Adrenal gland (tissue), 12 donors: ENCODE results near the gene KLK8. TPM values are rescaled to one million over a fixed set of nuclear protein-coding genes. Genes with fewer than 3 reads are reported as not detected.

ENCODE experiments used
- DNase-seq, 7 donors: peaks; one replicate each; pipeline ENCODE4 v3.0.0-alpha.2; 2019 to 2020
- H3K27ac ChIP-seq, 5 donors: fragments of 200-600 bp; sonication (generic) in 4 of 5; 1 replicate in 3 of 5; 2 replicates in 2 of 5; pipeline versions ENCODE4 v1.5.1 to v1.8.0; 2016 to 2020; ENCODE audit warnings: mild to moderate bottlenecking in 1 of 5
- H3K27me3 ChIP-seq: fragments of 200-600 bp; 2 replicates; pipeline ENCODE4 v1.8.0; 2021
- H3K36me3 ChIP-seq, 2 donors: fragments of 200-600 bp; replicated peaks in 1 of 2; 1 replicate in 1 of 2; 2 replicates in 1 of 2; pipeline versions ENCODE4 v1.5.1 to v1.8.0; 2018 to 2022
- H3K4me1 ChIP-seq, 2 donors: fragments of 200-600 bp; replicated peaks in 1 of 2; 1 replicate in 1 of 2; 2 replicates in 1 of 2; pipeline versions ENCODE4 v1.5.1 to v1.8.0; 2018 to 2021
- H3K4me3 ChIP-seq, 4 donors: fragments of 200-600 bp; sonication (generic) in 3 of 4; one replicate each; pipeline ENCODE4 v1.5.1; 2016 to 2018
- H3K9me3 ChIP-seq, 3 donors: fragments of 200-600 bp; sonication (generic) in 1 of 3; replicated peaks in 1 of 3; 1 replicate in 2 of 3; 2 replicates in 1 of 3; pipeline versions ENCODE4 v1.5.1 to v1.8.0; 2016 to 2021
- POLR2A ChIP-seq, 2 donors: fragments of 450-650 bp; IDR thresholded peaks; one replicate each; pipeline ENCODE4 v1.6.1; 2017; ENCODE audit warnings: antibody characterized with exemption in 2 of 2, mild to moderate bottlenecking in 2 of 2, moderate library complexity in 1 of 2
- WGBS, 4 donors: extraction: QIAGEN DNeasy Blood & Tissue Kit in 2 of 4; methylation state at CpG; one replicate each; pipeline versions ENCODE4 v1.1.5 to v1.1.7; 2013 to 2017; 5-methylcytosine and 5-hydroxymethylcytosine counted together
- intact Hi-C, 2 donors: fragments of 100-400 bp; cut with DNase I; formaldehyde crosslinking; loops; one replicate each; pipeline versions ENCODE4 v1.14.1 to v1.15.0; 2022 to 2023
- polyA plus RNA-seq, 3 donors: library from polyadenylated mRNA; stranded (reverse); fragments of 200-250 nt in 2 of 3; fragments of 350-450 nt in 1 of 3; fragmentation: Illumina TruSeq in 1 of 3; extraction: RNeasy Lipid Tissue Mini Kit (QIAGEN cat#74804) in 1 of 3; gene quantifications; one replicate each; pipeline ENCODE4 v1.2.3, GENCODE V29; 2013 to 2014
- total RNA-seq, 9 donors: library from RNA; depleted of rRNA in 4 of 9; stranded (reverse); fragments of >200 nt in 4 of 9; fragments of 120-200 nt in 1 of 9; fragmentation: NEBNext Ultra II Directional in 1 of 9; extraction: Animal tissue kit (Norgen Biotek cat#: 25700) in 1 of 9; gene quantifications; one replicate each; pipeline versions ENCODE4 v1.1.0 to v1.2.4, GENCODE V29; 2013 to 2023
- TF ChIP-seq, protein P1 (sequence below), 6 experiments: fragments of 450-650 bp in 4 of 6; fragments of 200-600 bp in 2 of 6; sonication (generic) in 1 of 6; IDR thresholded peaks; 1 replicate in 5 of 6; 2 replicates in 1 of 6; pipeline versions ENCODE4 v1.5.1 to v1.8.0; 2016 to 2021; ENCODE audit warnings: antibody characterized with exemption in 6 of 6, mild to moderate bottlenecking in 2 of 6, moderate library complexity in 1 of 6
- donor health status: healthy with polysubstance abuse.
- donor health status: Bipolar disorder and iron deficiency.
- donor health status: DM: yes; HTN: yes; CAD: no.
- donor health status: DM: no; HTN: no; CAD: no.
- donor health status: DM: no; HTN: no; CAD: no.
- donor health status: DM: yes; HTN: yes; CAD: no.

Gene KLK8
- total and polyA plus RNA-seq, 12 donors = 0.34 to 0.80 (median 0.39) TPM; not detected in 9

DNA sequence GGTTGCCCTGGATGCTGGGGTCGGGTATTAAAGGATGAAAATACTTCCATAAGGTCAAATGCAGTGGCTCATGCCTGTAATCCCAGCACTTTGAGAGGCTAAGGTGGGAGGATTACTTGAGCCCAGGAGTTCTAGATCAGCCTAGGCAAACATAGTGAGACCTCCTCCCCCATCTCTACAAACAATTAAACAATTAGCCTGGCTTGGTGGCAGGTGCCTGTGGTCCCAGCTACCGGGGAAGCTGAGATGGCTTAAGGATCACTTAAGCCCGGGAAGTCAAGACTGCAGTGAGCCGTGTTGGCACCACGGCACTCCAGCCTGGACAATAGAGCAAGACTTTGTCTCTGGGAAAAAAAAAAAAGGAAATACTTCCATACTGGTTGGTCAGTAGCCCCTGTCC, 23.5 kb upstream of the KLK8 start:
- no peak for TF ChIP-seq POLR2A (IDR thresholded peaks at IDR 0.05)
- TF ChIP-seq, protein P1, sequence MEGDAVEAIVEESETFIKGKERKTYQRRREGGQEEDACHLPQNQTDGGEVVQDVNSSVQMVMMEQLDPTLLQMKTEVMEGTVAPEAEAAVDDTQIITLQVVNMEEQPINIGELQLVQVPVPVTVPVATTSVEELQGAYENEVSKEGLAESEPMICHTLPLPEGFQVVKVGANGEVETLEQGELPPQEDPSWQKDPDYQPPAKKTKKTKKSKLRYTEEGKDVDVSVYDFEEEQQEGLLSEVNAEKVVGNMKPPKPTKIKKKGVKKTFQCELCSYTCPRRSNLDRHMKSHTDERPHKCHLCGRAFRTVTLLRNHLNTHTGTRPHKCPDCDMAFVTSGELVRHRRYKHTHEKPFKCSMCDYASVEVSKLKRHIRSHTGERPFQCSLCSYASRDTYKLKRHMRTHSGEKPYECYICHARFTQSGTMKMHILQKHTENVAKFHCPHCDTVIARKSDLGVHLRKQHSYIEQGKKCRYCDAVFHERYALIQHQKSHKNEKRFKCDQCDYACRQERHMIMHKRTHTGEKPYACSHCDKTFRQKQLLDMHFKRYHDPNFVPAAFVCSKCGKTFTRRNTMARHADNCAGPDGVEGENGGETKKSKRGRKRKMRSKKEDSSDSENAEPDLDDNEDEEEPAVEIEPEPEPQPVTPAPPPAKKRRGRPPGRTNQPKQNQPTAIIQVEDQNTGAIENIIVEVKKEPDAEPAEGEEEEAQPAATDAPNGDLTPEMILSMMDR (IDR thresholded peaks at IDR 0.05) = no peak
- intact Hi-C loops = loop anchor here in 1 of 2 donors (10.0 kb wide), 1 partner anchor 150 kb away; no protein-coding TSS in a partner anchor
- WGBS, 4 donors = 45 to 72% (median 59%) methylated on average over 5 of the region's 5 CpGs
- Histone ChIP-seq H3K27me3 (peaks cover 12% of the 10 kb centered on the region), H3K36me3 (no peaks in the 10 kb centered on the region), H3K4me1 (no peaks in the 10 kb centered on the region), H3K27ac (no peak overlapping the region), H3K4me3 (no peak overlapping the region), H3K9me3 (no peaks in the 10 kb centered on the region)
- no peak for DNase-seq

DNA sequence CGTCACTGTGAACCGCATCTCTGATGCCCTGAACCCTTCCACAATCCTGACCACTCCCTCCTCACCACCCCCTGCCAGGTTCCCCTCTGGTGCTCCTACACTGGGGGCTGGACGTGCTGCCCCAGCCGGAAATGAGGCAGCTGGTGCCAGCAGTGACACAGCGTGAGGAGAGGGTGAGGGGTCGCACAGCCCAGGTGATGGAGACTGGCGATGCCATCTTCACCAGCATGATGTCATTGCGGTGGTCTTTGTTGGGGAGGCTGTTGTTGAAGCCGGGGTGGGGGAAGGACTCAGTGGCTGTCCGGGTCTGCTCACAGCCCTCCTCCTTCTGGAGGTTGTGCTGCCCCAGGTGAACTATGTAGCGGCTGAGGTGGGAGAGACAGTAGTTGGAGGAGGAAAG, 22.5 kb upstream of the KLK8 start:
- WGBS, 4 donors = 60 to 69% (median 65%) methylated on average over 11 of the region's 11 CpGs
- Histone ChIP-seq H3K4me1 (peaks cover 0 to under 1% of the 10 kb centered on the region in 2 donors), H3K36me3 (no peaks in the 10 kb centered on the region), H3K27me3 (peaks cover 18% of the 10 kb centered on the region), H3K27ac (no peak overlapping the region), H3K4me3 (no peak overlapping the region), H3K9me3 (no peaks in the 10 kb centered on the region)
- TF ChIP-seq, protein P1 (IDR thresholded peaks at IDR 0.05) = no peak
- intact Hi-C loops = loop anchor here in 1 of 2 donors (10.0 kb wide), 1 partner anchor 151 kb away; no protein-coding TSS in a partner anchor
- DNase-seq = no peak

DNA sequence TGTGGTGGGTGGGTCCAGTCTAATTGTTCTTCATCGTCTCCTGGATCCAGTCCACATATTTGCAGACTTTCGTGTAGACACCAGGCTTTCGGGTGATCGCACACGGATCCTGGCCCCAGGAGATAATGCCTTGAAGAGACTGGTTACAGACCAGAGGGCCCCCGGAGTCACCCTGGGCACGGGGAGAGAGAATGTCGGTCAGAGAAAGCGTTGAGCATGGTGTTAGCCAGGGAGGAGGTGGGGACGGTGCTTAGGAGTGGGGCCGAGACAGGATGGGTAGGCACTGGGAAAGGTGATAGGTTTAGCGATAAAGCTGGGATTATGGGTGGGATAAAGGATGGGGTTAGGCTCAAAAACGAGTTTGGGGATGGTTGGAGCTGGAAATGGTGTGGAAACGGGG, 21.1 kb upstream of the KLK8 start:
- intact Hi-C loops = loop anchor here in 1 of 2 donors (10.0 kb wide), 1 partner anchor 152 kb away; no protein-coding TSS in a partner anchor
- no peak for TF ChIP-seq POLR2A (IDR thresholded peaks at IDR 0.05)
- TF ChIP-seq, protein P1 (IDR thresholded peaks at IDR 0.05) = no peak
- Histone ChIP-seq H3K4me3 (no peak overlapping the region), H3K36me3 (no peaks in the 10 kb centered on the region), H3K27me3 (peaks cover 25% of the 10 kb centered on the region), H3K4me1 (peaks cover 0 to 8% of the 10 kb centered on the region in 2 donors), H3K9me3 (no peaks in the 10 kb centered on the region), H3K27ac (no peak overlapping the region)
- 61 to 70% (median 63%) methylated on average over 14 of the region's 14 CpGs for WGBS, 4 donors
- DNase-seq = no peak

DNA sequence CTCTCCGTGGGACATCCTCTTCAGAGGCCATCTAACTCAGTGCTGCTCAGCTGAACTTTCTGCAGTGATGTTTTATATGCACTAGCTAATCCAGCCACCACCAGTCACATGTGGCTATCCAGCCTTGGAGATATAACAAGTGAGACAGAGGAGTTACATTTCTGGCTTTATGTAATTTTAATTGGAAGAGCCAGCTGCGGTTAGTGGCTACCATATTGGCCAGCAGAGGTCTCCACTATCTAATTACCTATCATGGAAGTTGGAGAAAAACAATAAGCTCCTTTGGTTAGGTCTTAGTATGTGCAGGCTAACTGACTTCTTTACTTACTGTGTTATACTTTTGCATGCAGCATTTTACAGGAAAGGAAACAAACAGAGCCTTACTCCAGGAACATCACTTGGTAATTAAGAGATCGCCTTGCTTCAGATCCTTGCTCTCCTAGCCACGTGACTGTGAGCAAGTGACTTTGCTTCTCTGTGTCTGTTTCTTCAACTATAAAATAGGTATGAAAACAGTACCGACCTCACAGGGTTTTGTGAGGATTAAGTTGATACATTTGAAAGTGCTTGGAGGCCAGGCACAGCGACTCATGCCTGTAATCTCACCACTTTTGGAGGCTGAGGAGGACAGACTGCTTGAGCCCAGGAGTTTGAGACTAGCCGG, 19.7 kb upstream of the KLK8 start:
- intact Hi-C loops = loop anchor here in 1 of 2 donors (10.0 kb wide), 1 partner anchor 154 kb away; no protein-coding TSS in a partner anchor
- H3K27me3 ChIP-seq = peaks cover 31% of the 10 kb centered on the region
- DNase-seq = peak in 3 of 7 donors; percentile 28 to 61 (median 51)
- TF ChIP-seq, protein P1 (IDR thresholded peaks at IDR 0.05) = peak; percentile 63 to 70 (median 64)
- TF ChIP-seq POLR2A (IDR thresholded peaks at IDR 0.05) = no peak
- H3K9me3 ChIP-seq = no peaks in the 10 kb centered on the region
- peaks cover 0 to 8% of the 10 kb centered on the region in 2 donors for H3K4me1 ChIP-seq
- H3K4me3 ChIP-seq = no peak overlapping the region
- WGBS, 4 donors = 26 to 37% (median 34%) methylated on average over 7 of the region's 7 CpGs
- no peak overlapping the region for H3K27ac ChIP-seq
- no peaks in the 10 kb centered on the region for H3K36me3 ChIP-seq
